ENCODE data around the gene GET3. TPM values are rescaled to one million over a fixed set of nuclear protein-coding genes. Genes with fewer than 3 reads are reported as not detected.

Gene GET3
- total and polyA plus RNA-seq, 2 of the 13 experiments (the other 11 are each of a cell fraction or from before 2014, with no cell fraction given), result 57.7 to 59.4 TPM

DNA sequence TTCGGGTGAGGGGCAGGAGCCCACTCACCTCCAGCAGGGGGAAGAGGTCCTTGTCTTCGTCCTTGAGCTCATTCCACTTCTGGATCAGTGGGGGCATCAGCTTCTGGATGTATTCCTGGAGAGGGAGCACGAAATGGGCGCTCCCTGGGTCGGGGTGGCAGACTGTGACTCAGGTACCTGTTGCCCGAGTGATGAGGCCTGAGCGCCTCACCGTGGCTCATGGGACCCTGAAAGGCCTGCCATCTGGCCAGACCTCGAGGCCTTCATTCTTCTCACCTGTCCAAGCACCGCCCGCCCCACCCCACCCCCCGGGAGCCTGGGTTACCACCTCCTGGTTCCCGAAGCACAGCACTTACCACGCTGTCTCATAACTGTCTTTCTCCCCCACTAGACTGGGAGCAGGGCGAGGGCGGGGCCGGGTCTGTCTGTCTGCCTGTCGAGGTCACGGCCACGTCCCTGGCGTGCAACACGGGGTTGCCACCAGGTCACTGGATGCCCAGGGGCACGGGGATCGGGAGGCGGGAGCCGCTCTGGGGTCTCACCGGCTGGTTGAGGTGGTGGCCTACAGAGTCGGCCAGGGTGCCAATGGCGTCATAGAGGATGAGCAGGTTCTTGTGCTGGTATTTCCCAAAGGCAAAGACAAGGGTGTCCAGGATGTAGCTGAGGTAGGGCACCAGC lies 31.5 kb upstream of the GET3 start:
- ChIA-PET POLR2A (no interaction called here), CTCF (ENCODE audit: low intra/inter-chr PET ratio, low total read pairs) (no interaction called here)
- no peak for DNase-seq (ENCODE audit: low spot score)
- Histone ChIP-seq H3K79me2 (ENCODE audit: insufficient read depth, low read length) (no peaks in the 10 kb centered on the region), H3K27me3 (ENCODE audit: control insufficient read depth in 1 of 2, insufficient read depth in 2 of 2, low read length in 2 of 2) (no peaks in the 10 kb centered on the region), H2AFZ (ENCODE audit: low read length) (no peak overlapping the region), H3K9me3 (ENCODE audit: low read length) (no peaks in the 10 kb centered on the region), H3K4me2 (ENCODE audit: low read depth, low read length) (no peak overlapping the region), H4K20me1 (ENCODE audit: insufficient read depth, low read length) (no peaks in the 10 kb centered on the region), H3K4me3 (replicated peaks in 1 of 3; ENCODE audit: insufficient read depth in 1 of 3, low read depth in 2 of 3, low read length in 3 of 3) (no peak overlapping the region), H3K4me1 (ENCODE audit: insufficient read depth, low read length) (no peaks in the 10 kb centered on the region), H3K36me3 (replicated peaks in 1 of 2; ENCODE audit: control insufficient read depth in 1 of 2, insufficient read depth in 2 of 2, low read length in 2 of 2) (peaks cover 44 to 80% of the 10 kb centered on the region in 2 experiments), H3K27ac (ENCODE audit: extremely low read length, insufficient read depth, low read length) (no peak overlapping the region), H3K9ac (ENCODE audit: insufficient read depth, low read depth, low read length) (no peak overlapping the region)
- BruUV-seq (replicated peaks), result no TSS peak
- TF ChIP-seq ZNF781 (CRISPR knock-in tag; IDR thresholded peaks at IDR 0.05; ENCODE audit: borderline replicate concordance, not compliant biosample characterization), result no peak
- TF ChIP-seq AGO2 (optimal IDR thresholded peaks at IDR 0.05; ENCODE audit: low read depth, low read length), result peak; percentile 54
- ATAC-seq, result no peak
- 95% methylated on average over 24 of the region's 29 CpGs for WGBS (ENCODE audit: low lambda C conversion rate)
- intact Hi-C loops (cut with micrococcal nuclease; ENCODE audit: unreplicated experiment), result no loop called here
- no peak for FAIRE-seq
- in situ Hi-C loops (cut with HindIII; ENCODE audit: extremely low pct_ligation_motif_present, low pct_unique_long_range_greater_than_20kb), result no loop called here

DNA sequence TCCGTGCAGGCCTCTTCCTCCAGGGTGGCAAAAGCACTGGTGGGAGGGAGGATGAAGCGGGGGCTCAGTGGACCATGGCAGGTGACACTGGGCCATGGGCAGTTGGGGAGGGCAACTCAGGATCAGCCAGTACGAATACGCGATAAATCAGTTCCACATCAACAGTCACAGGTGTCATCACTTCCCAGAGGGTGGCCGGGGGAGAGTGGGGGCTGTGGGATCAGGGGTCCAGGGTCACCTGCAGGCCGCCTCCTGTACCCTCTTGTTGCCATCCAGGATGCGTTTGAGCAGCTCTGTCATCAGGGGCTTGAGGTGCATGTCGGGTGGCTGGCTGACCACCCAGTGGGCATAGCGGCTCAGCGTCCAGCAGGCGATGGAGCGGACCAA lies 31.0 kb upstream of the GET3 start:
- ChIA-PET POLR2A (no interaction called here), CTCF (ENCODE audit: low intra/inter-chr PET ratio, low total read pairs) (no interaction called here)
- no peak overlapping the region for H3K27ac ChIP-seq (ENCODE audit: extremely low read length, insufficient read depth, low read length)
- no peaks in the 10 kb centered on the region for H3K27me3 ChIP-seq (ENCODE audit: control insufficient read depth in 1 of 2, insufficient read depth in 2 of 2, low read length in 2 of 2)
- 100% methylated on average over 6 of the region's 13 CpGs for WGBS (ENCODE audit: low lambda C conversion rate)
- intact Hi-C loops (cut with micrococcal nuclease; ENCODE audit: unreplicated experiment), result no loop called here
- no peaks in the 10 kb centered on the region for H3K9me3 ChIP-seq (ENCODE audit: low read length)
- in situ Hi-C loops (cut with HindIII; ENCODE audit: extremely low pct_ligation_motif_present, low pct_unique_long_range_greater_than_20kb), result no loop called here
- no peaks in the 10 kb centered on the region for H3K4me1 ChIP-seq (ENCODE audit: insufficient read depth, low read length)
- ATAC-seq (no peak), FAIRE-seq (no peak), DNase-seq (ENCODE audit: low spot score) (no peak)
- no TSS peak for BruUV-seq (replicated peaks)
- H3K4me3 ChIP-seq (replicated peaks in 1 of 3; ENCODE audit: insufficient read depth in 1 of 3, low read depth in 2 of 3, low read length in 3 of 3), result no peak overlapping the region
- no peak overlapping the region for H3K9ac ChIP-seq (ENCODE audit: insufficient read depth, low read depth, low read length)
- H3K36me3 ChIP-seq (replicated peaks in 1 of 2; ENCODE audit: control insufficient read depth in 1 of 2, insufficient read depth in 2 of 2, low read length in 2 of 2), result peaks cover 44 to 79% of the 10 kb centered on the region in 2 experiments
- H2AFZ ChIP-seq (ENCODE audit: low read length), result no peak overlapping the region
- H3K4me2 ChIP-seq (ENCODE audit: low read depth, low read length), result no peak overlapping the region
- H4K20me1 ChIP-seq (ENCODE audit: insufficient read depth, low read length), result no peaks in the 10 kb centered on the region
- no peaks in the 10 kb centered on the region for H3K79me2 ChIP-seq (ENCODE audit: insufficient read depth, low read length)
- no peak for TF ChIP-seq SAP130 (CRISPR knock-in tag; IDR thresholded peaks at IDR 0.05; ENCODE audit: low read depth)
- TF ChIP-seq, protein P1, sequence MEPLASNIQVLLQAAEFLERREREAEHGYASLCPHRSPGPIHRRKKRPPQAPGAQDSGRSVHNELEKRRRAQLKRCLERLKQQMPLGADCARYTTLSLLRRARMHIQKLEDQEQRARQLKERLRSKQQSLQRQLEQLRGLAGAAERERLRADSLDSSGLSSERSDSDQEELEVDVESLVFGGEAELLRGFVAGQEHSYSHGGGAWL (CRISPR knock-in tag; IDR thresholded peaks at IDR 0.05), result no peak
- TF ChIP-seq, protein P2, sequence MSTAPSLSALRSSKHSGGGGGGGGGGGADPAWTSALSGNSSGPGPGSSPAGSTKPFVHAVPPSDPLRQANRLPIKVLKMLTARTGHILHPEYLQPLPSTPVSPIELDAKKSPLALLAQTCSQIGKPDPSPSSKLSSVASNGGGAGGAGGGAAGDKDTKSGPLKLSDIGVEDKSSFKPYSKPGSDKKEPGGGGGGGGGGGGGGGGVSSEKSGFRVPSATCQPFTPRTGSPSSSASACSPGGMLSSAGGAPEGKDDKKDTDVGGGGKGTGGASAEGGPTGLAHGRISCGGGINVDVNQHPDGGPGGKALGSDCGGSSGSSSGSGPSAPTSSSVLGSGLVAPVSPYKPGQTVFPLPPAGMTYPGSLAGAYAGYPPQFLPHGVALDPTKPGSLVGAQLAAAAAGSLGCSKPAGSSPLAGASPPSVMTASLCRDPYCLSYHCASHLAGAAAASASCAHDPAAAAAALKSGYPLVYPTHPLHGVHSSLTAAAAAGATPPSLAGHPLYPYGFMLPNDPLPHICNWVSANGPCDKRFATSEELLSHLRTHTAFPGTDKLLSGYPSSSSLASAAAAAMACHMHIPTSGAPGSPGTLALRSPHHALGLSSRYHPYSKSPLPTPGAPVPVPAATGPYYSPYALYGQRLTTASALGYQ (CRISPR knock-in tag; IDR thresholded peaks at IDR 0.05), result no peak

Measured in HepG2 (cell line).